HG03571 (cell line): ENCODE measurements around the gene KRT72.

ENCODE experiments used
- ATAC-seq: cut with Tn5 transposase; IDR thresholded peaks from one replicate; pipeline ENCODE4 v1.9.1; 2021; ENCODE audit not compliant: unreplicated experiment

Gene KRT72

DNA sequence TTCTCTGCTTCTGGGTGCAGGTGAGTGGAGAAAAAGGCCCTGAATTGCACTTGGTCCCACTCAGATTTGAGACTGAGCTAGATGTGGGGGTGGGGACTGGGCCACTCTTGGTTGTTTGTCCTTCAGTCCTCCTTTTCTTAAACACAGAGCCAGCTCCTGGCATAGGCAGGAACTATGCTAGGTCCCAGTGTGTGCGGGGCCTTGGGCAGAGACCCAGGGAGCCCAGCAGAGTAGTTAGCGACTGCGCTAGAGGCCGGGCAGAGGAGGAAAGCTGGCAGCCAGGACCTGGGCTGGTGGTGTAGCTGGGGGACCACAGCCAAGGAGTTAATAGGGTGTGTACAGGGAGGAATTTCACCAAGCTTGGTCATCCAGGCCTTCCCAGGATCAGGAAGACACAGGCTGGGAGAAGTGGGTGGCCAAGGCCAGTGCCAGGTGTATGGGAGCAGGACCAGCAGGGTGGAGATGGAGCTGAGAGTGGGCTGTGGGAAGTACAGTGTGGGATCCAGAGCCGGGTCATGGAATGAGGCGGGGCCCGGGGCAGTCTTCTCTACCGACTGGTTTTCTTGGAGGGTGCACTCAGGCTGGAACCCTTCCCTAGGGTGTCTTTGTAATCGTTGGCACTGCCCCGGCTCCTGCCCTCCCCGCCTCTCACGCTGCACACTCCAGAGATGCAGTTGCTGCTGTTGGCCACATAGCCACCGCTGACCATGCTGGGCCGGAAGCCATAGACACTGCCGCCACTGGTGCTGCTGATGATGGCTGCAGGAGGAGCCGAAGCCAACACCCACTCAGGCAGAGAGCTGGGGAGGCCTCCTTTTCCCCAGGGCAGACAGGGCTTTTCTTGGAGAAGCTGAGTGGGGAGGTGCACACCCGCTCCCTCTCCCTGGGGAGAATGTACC, 57.0 kb downstream of the KRT72 start:
- no peak for ATAC-seq

DNA sequence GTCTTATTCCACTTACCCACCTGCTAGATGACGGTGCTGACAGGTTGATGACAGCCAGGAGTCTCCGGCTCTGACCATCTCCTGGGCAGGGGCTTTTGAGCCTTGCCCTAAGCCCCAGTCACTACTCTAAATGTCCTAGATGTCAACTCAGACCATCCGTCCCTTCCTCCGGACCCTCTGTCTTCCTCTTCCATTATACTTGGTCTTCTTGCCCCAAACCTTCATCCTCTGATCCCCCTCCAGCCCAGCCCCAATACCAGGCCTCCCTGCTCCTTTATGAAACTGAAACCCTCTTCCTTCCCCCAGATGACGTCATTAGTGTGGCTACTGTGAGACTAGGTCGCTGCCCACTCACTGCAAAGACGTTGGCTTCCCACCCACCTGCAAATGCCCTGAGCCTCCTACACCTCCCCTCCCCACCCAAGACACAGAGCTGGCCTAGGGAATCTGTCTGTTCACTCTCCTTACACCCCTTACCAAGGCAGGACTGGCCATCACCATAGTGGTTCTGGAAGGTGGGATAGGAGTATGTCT, 58.4 kb downstream of the KRT72 start:
- no peak for ATAC-seq

DNA sequence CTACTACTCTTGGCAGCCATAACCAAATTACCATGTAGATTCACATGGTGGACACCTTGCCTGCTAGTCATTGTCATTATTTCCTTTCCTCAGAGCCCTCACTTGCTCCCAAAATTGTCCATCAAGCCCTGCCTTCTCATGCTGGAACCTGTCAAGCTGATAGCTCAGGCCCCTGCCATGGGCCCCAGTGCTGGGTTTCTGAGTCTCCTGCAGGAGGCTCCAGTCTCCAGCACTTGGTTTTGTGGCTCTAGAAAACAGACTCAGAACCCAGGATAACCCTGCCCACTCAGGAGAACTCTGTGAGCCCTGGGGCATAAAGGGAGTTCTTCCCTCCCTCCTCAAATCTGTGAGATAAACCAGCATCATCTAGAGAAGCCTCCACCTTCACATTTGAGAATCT, 59.1 kb downstream of the KRT72 start:
- ATAC-seq: no peak

DNA sequence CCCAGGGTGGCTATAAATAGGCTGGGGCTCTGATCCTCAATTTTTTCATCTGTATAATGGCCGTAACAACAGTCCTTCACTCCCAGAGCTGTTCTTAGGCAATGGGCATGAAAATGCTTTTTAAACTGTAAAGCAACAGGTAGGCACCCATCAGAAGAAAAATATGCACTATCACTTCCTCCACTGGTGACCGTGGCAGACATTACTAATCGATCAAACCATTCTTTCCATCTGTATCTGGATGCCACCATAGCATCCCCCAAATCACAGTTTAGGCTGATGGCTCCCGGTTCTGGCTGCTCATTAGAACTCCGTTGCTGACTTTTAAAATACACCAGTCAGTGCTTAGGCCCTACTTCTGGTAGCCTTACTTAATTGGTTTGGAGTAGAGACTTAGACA, 59.6 kb downstream of the KRT72 start:
- no peak for ATAC-seq

DNA sequence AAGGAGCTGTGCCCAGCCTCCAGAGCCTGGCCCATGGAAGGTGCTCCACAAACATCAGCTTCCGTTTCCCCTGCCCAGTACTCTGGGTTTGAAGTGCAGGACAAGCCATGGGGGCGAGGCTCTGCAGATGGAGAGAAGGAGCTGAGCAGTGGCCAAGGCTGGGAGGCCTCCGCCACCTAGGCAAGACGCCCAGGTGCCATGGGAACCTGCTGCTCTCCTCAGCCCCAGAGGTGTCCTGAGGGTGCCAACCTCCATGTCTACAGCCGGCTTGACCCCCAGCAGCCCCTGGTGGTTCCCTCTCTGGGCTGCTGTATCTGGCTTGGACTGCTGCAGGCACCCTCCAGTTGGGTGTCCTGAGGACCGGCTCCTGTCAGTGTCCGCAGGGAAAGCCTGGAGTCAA, 60.7 kb downstream of the KRT72 start:
- no peak for ATAC-seq

DNA sequence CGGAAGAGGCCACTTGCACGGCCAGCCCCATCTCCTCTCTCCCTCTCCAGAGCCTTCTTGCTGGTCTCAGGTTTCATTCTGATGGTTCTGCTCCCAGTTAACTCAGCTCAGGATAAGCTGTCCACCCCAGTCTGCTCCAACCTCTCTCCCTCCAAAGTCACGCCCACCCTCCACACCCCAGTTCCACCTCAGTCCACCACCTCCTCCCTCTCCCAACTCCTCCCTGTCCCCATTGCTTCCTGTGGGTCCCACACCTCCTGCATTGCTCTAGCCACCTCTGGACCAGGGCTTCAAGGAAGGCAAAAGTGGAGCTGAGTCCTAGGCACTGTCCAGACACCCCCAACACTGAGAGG, 61.5 kb downstream of the KRT72 start:
- ATAC-seq: no peak

DNA sequence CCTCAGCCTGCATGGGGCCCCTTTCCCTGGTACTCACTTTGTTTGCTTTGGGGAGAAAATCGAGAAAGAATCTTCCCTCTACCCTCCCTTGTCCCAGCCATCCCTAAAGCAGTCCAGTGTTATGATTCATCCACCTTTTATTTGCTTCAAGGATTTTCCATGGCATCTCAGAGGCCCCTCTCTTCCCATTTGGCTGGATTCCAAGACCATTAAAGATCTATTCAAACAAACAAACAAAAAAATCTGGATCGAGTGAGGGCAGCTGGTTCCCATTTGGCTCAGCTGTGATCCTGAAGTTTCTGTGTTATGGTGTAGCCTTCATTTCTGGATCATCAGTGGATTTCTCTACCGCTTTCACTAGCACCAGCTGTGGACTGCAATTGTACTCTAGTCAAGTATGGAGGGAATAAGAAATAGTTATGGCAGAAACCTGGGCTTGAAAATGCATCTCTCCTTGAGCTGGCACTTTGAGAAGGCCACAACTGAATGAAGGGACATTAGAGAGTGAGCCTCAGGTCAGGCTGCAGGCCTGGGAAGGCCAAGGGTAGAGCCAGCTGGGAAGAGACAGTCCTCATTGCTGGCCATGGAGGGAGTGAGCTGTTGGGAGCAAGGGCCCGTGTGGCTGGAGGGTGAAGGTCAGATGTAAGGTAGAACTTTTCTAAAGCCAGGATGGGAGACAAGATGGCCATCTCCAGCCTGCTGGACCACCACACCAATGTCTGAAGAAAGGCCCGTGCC, 62.0 kb downstream of the KRT72 start:
- ATAC-seq: no peak

DNA sequence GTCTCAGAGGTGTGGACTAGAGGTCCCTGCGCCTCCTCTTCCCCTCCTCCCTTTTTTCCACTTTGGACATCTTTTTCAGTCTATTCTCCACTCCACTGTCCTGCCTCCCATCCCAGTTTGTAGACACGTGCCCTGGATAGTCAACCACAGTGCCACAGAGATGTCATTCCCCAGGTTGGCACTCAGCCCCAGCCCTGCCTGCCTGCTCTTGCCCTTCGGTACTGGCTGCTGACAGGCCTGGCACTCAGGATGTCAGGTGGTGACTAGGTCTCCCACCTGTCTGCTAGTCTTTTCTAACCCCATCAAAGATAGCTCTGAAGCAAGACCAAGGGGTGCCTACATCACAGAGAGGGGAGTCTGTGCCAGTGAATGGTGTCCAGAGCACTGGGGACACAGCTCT, 64.2 kb downstream of the KRT72 start:
- no peak for ATAC-seq
